ENCODE results near the gene SMC3.
"Not testable (repeated sequence)": the region's sequence is repeated elsewhere in the genome, so short reads cannot be mapped to it uniquely, and the experiment has no call there.

SMC3 gene

DNA sequence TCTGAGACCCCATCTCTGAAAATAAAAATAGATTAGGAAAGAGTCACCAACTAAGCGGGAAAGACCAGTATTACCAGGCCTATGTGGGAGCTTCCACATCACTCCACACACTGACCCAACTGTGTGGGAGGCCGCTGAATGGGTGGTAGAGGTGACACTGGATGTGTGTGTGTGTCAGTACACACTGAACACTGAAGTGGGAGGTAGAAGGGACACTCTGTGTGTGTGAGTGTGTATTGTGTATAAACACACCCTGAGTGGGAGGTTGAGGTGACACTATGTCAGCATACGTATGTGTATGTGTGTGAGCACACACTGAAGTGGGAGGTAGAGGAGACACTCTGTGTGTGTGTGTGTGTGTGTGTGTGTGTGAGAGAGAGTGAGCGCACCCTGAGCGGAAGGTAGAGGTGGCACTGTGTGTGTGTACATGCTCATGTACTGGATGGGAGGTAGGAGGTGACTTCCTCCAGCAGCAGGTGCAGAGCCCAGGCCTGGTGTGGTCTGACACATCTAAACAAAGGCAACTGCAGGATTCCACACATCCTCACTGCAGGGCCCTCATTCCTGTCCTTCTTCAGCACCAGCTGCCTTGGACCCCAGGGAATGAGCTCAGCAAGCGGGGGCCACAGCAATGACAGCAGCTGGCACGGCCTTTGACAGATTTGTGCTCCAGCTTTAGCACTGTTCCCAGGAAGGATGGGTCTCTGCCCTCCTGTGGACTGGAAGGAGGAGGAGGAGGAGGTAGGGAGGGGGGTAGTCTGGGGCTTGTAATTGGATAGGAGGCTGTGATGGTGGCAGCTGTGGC lies 50.1 kb downstream of the SMC3 start:
- peak; percentile 27 for DNase-seq
- Mint-ChIP-seq H3K9me3 (peaks cover 4% of the 10 kb centered on the region), H3K27me3 (no peaks in the 10 kb centered on the region), H3K4me1 (peaks cover 71% of the 10 kb centered on the region), H3K4me3 (peak overlapping the region; percentile 54), H3K27ac (peak overlapping the region; percentile 69), H3K36me3 (ENCODE audit: low read depth) (no peaks in the 10 kb centered on the region)
- ATAC-seq, result peak; percentile 40

GRCh38 chr10:110618230-110618610 lies 50.7 kb downstream of the SMC3 start:
- DNase-seq, result peak; percentile 64
- no peaks in the 10 kb centered on the region for H3K36me3 Mint-ChIP-seq (ENCODE audit: low read depth)
- peak overlapping the region; percentile 69 for H3K27ac Mint-ChIP-seq
- H3K27me3 Mint-ChIP-seq, result peaks cover under 1% of the 10 kb centered on the region
- H3K4me1 Mint-ChIP-seq, result peaks cover 65% of the 10 kb centered on the region
- peak overlapping the region; percentile 54 for H3K4me3 Mint-ChIP-seq
- H3K9me3 Mint-ChIP-seq, result peaks cover 4% of the 10 kb centered on the region
- ATAC-seq, result peak; percentile 86

DNA sequence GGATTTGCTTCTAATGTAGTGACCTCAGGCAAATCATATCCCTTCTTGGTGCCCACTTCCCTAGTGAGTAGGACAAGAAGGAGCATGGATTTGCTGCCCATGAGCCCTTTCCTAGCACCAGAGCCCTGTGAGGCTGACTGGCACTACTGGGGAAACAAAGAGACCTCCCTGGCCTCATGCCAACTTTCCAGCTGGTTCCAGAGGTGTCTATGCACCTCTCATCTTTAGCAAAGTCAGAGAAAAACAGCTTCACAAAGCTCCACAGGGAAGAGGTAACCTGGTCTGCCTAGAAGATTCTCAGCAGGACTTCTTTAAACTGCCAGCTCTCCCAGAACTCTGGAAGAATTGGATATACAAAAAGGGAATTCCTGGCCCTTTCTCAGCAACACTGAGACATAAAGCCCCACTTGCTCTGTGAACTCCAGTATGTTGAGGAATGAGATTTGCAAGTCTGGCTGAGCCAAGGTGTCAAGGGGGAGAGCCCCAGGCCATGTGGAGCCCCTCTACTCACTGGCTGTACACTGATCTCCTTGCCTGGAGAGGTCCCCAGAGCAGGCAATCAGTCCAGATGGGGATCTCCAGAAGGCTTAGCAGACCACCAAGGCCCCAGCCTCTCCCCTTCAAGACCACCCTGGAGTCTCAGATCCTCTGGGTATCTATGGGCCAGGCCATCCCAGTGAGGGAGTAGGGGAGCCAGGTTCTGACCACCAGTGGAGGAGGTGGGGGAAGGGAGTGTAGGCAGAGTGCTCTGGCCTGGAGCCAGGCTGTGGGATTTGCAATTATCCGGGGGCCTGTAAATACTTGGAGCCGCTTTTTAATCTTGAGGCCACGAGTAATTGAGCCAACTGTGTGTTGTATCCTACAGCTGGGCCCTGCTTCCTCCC lies 52.3 kb downstream of the SMC3 start:
- H3K36me3 Mint-ChIP-seq (ENCODE audit: low read depth), result no peaks in the 10 kb centered on the region
- ATAC-seq (no peak), DNase-seq (no peak)
- peaks cover 49% of the 10 kb centered on the region for H3K4me1 Mint-ChIP-seq
- H3K27ac Mint-ChIP-seq, result no peak overlapping the region
- H3K4me3 Mint-ChIP-seq, result no peak overlapping the region
- peaks cover 2% of the 10 kb centered on the region for H3K27me3 Mint-ChIP-seq
- H3K9me3 Mint-ChIP-seq, result peaks cover 4% of the 10 kb centered on the region

DNA sequence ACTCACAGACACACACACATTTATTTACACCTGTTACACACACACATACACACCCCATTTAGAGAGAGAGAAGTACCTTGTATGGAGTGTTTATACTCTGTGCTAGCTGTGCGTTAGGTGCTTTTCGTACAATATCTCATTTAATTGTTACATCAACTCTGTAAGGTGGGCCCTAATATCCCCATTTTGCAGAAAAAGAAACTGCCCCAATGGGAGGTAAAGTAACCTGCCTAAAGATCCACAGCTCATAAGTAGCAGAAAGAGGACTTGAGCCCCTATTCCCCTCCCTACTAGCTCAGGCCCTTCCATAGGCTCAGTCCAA lies 52.9 kb downstream of the SMC3 start:
- DNase-seq, result no peak
- peaks cover 43% of the 10 kb centered on the region for H3K4me1 Mint-ChIP-seq
- no peak overlapping the region for H3K4me3 Mint-ChIP-seq
- H3K27ac Mint-ChIP-seq, result no peak overlapping the region
- H3K27me3 Mint-ChIP-seq, result peaks cover 3% of the 10 kb centered on the region
- H3K36me3 Mint-ChIP-seq (ENCODE audit: low read depth), result no peaks in the 10 kb centered on the region
- H3K9me3 Mint-ChIP-seq, result peaks cover 4% of the 10 kb centered on the region
- no peak for ATAC-seq

DNA sequence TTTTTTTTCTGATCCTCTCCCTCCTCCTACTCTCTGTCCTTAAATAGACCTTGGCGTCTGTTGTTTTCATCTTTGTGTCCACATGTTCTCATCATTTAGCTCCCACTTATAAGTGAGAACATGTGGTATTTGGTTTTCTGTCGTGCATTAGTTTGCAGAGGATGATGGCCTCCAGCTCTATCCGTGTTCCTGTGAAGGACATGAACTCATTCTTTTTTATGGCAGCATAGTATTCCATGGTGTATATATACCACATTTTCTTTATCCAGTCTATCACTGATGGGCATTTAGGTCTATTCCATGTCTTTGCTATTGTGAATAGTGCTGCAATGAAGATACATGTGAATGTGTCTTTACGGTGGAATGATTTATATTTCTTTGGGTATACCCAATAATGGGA lies 55.8 kb downstream of the SMC3 start:
- not testable (repeated sequence) for DNase-seq; H3K27me3 Mint-ChIP-seq; H3K4me3 Mint-ChIP-seq; H3K27ac Mint-ChIP-seq; H3K36me3 Mint-ChIP-seq (ENCODE audit: low read depth); ATAC-seq; H3K9me3 Mint-ChIP-seq
- H3K4me1 Mint-ChIP-seq, result peaks cover 14% of the 10 kb centered on the region

DNA sequence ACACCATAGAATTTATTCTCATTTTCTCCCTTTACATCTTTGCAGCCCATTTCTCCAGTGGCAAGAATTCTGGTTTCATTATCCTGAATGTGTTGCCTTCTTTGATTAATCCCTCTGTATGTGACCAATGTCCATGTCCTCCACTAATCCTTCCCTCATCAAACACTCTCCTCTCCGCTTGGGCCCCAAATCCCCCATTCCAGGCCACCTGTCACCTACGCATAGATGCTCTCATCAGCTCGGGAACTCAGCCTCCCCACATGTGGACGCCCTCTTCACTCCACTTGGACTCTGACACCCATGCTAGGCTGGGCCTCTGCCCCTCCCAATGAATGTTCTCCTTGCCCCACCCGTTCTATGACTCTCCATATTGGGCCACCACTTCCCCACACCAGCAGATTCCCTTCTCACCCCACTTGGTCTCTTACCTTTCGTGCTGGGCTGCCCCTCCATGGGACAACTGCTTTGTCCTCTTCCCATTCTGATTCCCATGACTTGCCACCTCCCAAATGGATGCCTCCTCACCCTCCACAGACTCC lies 57.9 kb downstream of the SMC3 start:
- Mint-ChIP-seq H3K4me3 (no peak overlapping the region), H3K36me3 (ENCODE audit: low read depth) (no peaks in the 10 kb centered on the region), H3K27ac (no peak overlapping the region), H3K4me1 (no peaks in the 10 kb centered on the region), H3K27me3 (peaks cover 10% of the 10 kb centered on the region), H3K9me3 (peaks cover 4% of the 10 kb centered on the region)
- DNase-seq, result no peak
- no peak for ATAC-seq

GRCh38 chr10:110625951-110626855 lies 58.7 kb downstream of the SMC3 start:
- Mint-ChIP-seq H3K4me3 (no peak overlapping the region), H3K27me3 (peaks cover 10% of the 10 kb centered on the region), H3K36me3 (ENCODE audit: low read depth) (no peaks in the 10 kb centered on the region), H3K4me1 (no peaks in the 10 kb centered on the region), H3K9me3 (peaks cover 4% of the 10 kb centered on the region), H3K27ac (no peak overlapping the region)
- DNase-seq, result no peak
- no peak for ATAC-seq

DNA sequence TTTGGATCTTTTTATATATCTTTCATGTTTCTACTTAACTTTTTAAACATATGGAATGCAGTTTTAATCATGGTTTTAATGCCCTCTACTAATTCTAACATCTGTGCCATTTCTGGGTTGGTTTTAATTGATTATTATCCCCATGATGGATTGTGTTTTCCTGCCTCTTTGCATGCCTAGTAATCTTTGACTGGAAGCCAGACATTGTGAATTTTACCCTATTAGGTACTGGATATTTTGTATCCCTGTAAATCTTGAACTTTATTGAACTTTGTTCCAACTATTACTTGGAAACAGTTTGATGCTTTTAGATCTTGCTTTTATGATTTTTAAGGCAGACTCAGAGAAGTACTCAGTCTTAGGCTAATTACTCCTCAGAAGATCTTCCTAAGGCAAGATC lies 60.7 kb downstream of the SMC3 start:
- no peak overlapping the region for H3K4me3 Mint-ChIP-seq
- no peak overlapping the region for H3K27ac Mint-ChIP-seq
- no peak for DNase-seq
- H3K4me1 Mint-ChIP-seq, result no peaks in the 10 kb centered on the region
- no peaks in the 10 kb centered on the region for H3K36me3 Mint-ChIP-seq (ENCODE audit: low read depth)
- H3K27me3 Mint-ChIP-seq, result peaks cover 10% of the 10 kb centered on the region
- H3K9me3 Mint-ChIP-seq, result no peaks in the 10 kb centered on the region
- no peak for ATAC-seq

GRCh38 chr10:110629680-110630191 lies 62.2 kb downstream of the SMC3 start:
- Mint-ChIP-seq H3K36me3 (ENCODE audit: low read depth) (no peaks in the 10 kb centered on the region), H3K4me1 (no peaks in the 10 kb centered on the region), H3K27ac (no peak overlapping the region), H3K4me3 (no peak overlapping the region), H3K9me3 (no peaks in the 10 kb centered on the region), H3K27me3 (peaks cover 9% of the 10 kb centered on the region)
- ATAC-seq, result no peak
- no peak for DNase-seq

DNA sequence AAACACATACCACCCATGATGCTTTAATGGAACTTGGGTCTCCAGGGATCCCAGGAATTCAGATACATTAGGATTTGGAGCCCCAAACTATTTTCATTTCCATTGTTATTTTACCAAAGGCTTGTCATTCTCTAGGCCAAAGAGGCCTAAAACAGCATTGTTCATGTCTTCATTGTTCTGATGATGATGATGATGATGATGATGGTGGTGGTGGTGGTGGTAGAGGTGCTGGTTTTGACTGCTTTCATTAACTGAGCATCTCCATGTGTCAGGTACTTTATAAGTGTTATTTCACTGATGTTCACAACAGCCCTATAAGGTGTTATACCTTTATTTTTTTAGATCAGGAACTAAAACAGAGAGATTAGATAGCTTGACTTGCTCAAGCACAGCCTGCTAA lies 64.4 kb downstream of the SMC3 start:
- no peak for DNase-seq
- Mint-ChIP-seq H3K36me3 (ENCODE audit: low read depth) (no peaks in the 10 kb centered on the region), H3K27me3 (peaks cover 7% of the 10 kb centered on the region), H3K4me1 (no peaks in the 10 kb centered on the region), H3K9me3 (no peaks in the 10 kb centered on the region), H3K27ac (no peak overlapping the region), H3K4me3 (no peak overlapping the region)
- no peak for ATAC-seq

- DNase-seq, result no peak
- H3K4me3 Mint-ChIP-seq, result no peak overlapping the region
- no peak for ATAC-seq
- peaks cover 4% of the 10 kb centered on the region for H3K27me3 Mint-ChIP-seq
- H3K9me3 Mint-ChIP-seq, result no peaks in the 10 kb centered on the region
- H3K27ac Mint-ChIP-seq, result no peak overlapping the region
- H3K4me1 Mint-ChIP-seq, result no peaks in the 10 kb centered on the region
- no peaks in the 10 kb centered on the region for H3K36me3 Mint-ChIP-seq (ENCODE audit: low read depth)
Observed at GRCh38 chr10:110632591-110633215, 65.2 kb downstream of the SMC3 start.

- no peak overlapping the region for H3K27ac Mint-ChIP-seq
- H3K4me1 Mint-ChIP-seq, result no peaks in the 10 kb centered on the region
- no peak for ATAC-seq
- H3K36me3 Mint-ChIP-seq (ENCODE audit: low read depth), result no peaks in the 10 kb centered on the region
- H3K4me3 Mint-ChIP-seq, result no peak overlapping the region
- no peaks in the 10 kb centered on the region for H3K9me3 Mint-ChIP-seq
- H3K27me3 Mint-ChIP-seq, result peaks cover 3% of the 10 kb centered on the region
- DNase-seq, result no peak
Observed at GRCh38 chr10:110634527-110635209, 67.2 kb downstream of the SMC3 start.

GRCh38 chr10:110636572-110636931 lies 69.1 kb downstream of the SMC3 start:
- Mint-ChIP-seq H3K4me1 (peaks cover 9% of the 10 kb centered on the region), H3K36me3 (ENCODE audit: low read depth) (no peaks in the 10 kb centered on the region), H3K4me3 (no peak overlapping the region), H3K9me3 (no peaks in the 10 kb centered on the region), H3K27ac (no peak overlapping the region), H3K27me3 (peaks cover 15% of the 10 kb centered on the region)
- DNase-seq, result no peak
- ATAC-seq, result no peak

All from activated naive CD8-positive, alpha-beta T cell treated with anti-CD3 and anti-CD28 coated beads, Interleukin-2, amount 50 U/mL, for 24 hours (primary cell).